SK-N-SH (cell line): ENCODE measurements around the gene PPHLN1. TPM values are rescaled to one million over a fixed set of nuclear protein-coding genes. Genes with fewer than 3 reads are reported as not detected.

Experiments used
- CTCF ChIA-PET: fragments of 300-600, 350-600 bp; formaldehyde crosslinking; extraction: SDS; loops from one replicate; lab custom pipeline; 2021; lab: Yijun Ruan, JAX
- POLR2A ChIA-PET: fragments of 350-600 bp; sonication (Branson Sonifier 250); formaldehyde crosslinking; extraction: SDS; loops from one replicate; lab custom pipeline; 2020; ENCODE audit warnings: antibody characterized with exemption, inconsistent platforms; lab: Yijun Ruan, JAX
- DNase-seq: peaks from one replicate; pipeline ENCODE4 v3.0.0; 2012
- H2AFZ ChIP-seq: fragments of 200-600 bp; sonication (generic); 2 replicates; pipeline ENCODE4 v1.8.1; 2016; ENCODE audit warnings: antibody characterized with exemption, mild to moderate bottlenecking, low read depth
- H3F3A ChIP-seq: fragments of 200-600 bp; sonication (generic); replicated peaks from 2 replicates; pipeline ENCODE3; 2016; ENCODE audit warnings: antibody characterized with exemption, mild to moderate bottlenecking; ENCODE audit not compliant: insufficient read depth
- H3K27ac ChIP-seq, 2 experiments: fragments of 200-500 bp in 1 of 2; fragments of 200-600 bp in 1 of 2; sonication (Bioruptor generic) in 1 of 2; sonication (generic), shearing (Covaris generic) in 1 of 2; 2 replicates each; pipeline versions ENCODE4 v1.5.1 to v1.6.1; 2014 to 2016; ENCODE audit warnings: low read depth in 2 of 2, inconsistent platforms in 1 of 2, low read length in 1 of 2, mild to moderate bottlenecking in 1 of 2, mixed read lengths in 1 of 2
- H3K27me3 ChIP-seq: fragments of 200-600 bp; sonication (generic), shearing (Covaris generic); 2 replicates; pipeline ENCODE4 v1.6.1; 2016; ENCODE audit warnings: mixed run types; ENCODE audit not compliant: insufficient read depth
- H3K36me3 ChIP-seq, 2 experiments: fragments of 200-500 bp in 1 of 2; fragments of 200-600 bp in 1 of 2; sonication (Bioruptor generic) in 1 of 2; sonication (generic) in 1 of 2; replicated peaks in 1 of 2; 2 replicates each; pipeline versions ENCODE3 to v1.5.1; 2014 to 2016; ENCODE audit warnings: low read length in 1 of 2, mild to moderate bottlenecking in 1 of 2; ENCODE audit not compliant: insufficient read depth in 2 of 2, control insufficient read depth in 1 of 2
- H3K4me1 ChIP-seq, 2 experiments: fragments of 200-500 bp in 1 of 2; fragments of 200-600 bp in 1 of 2; sonication (Bioruptor generic) in 1 of 2; sonication (generic), shearing (Covaris generic) in 1 of 2; 2 replicates each; pipeline versions ENCODE4 v1.5.1 to v1.6.1; 2014 to 2016; ENCODE audit warnings: low read depth in 1 of 2, low read length in 1 of 2, mixed run types in 1 of 2; ENCODE audit not compliant: insufficient read depth in 2 of 2, control insufficient read depth in 1 of 2
- H3K4me2 ChIP-seq: fragments of 200-600 bp; sonication (generic), shearing (Covaris generic); 2 replicates; pipeline ENCODE4 v1.6.1; 2017; ENCODE audit warnings: mixed run types
- H3K4me3 ChIP-seq, 2 experiments: fragments of 200-500 bp in 1 of 2; fragments of 200-600 bp in 1 of 2; sonication (Bioruptor generic) in 1 of 2; sonication (generic), shearing (Covaris generic) in 1 of 2; 2 replicates each; pipeline versions ENCODE4 v1.5.1 to v1.8.1; 2014 to 2016; ENCODE audit warnings: low read depth in 2 of 2, inconsistent platforms in 1 of 2, low read length in 1 of 2, mild to moderate bottlenecking in 1 of 2, mixed read lengths in 1 of 2, moderate library complexity in 1 of 2
- H3K79me2 ChIP-seq: fragments of 200-600 bp; sonication (generic); 2 replicates; pipeline ENCODE4 v1.8.1; 2017; ENCODE audit warnings: mild to moderate bottlenecking; ENCODE audit not compliant: insufficient read depth
- H3K9ac ChIP-seq: fragments of 200-600 bp; sonication (generic); 2 replicates; pipeline ENCODE4 v1.6.1; 2017; ENCODE audit warnings: mixed run types
- H3K9me2 ChIP-seq: fragments of 200-600 bp; sonication (generic); 2 replicates; pipeline ENCODE4 v1.6.1; 2017; ENCODE audit warnings: mixed run types
- H3K9me3 ChIP-seq: fragments of 200-600 bp; sonication (generic); 2 replicates; pipeline ENCODE4 v1.6.1; 2017; ENCODE audit warnings: mixed run types, mild to moderate bottlenecking, moderate library complexity
- H4K20me1 ChIP-seq: fragments of 200-600 bp; sonication (generic); 2 replicates; pipeline ENCODE4 v1.6.1; 2017; ENCODE audit warnings: mild to moderate bottlenecking, mixed run types; ENCODE audit not compliant: insufficient read depth
- ELF1 ChIP-seq: IDR thresholded peaks from 2 replicates; pipeline ENCODE4 v1.4.0; 2012
- EZH2phosphoT487 ChIP-seq: fragments of 200-600 bp; sonication (generic); IDR thresholded peaks from 2 replicates; pipeline ENCODE4 v1.6.1; 2017; ENCODE audit warnings: low read depth, mixed run types, mild to moderate bottlenecking, antibody characterized with exemption, moderate library complexity, borderline replicate concordance
- FOXJ3 ChIP-seq: sonication (generic); formaldehyde crosslinking; IDR thresholded peaks from 2 replicates; pipeline ENCODE4 v1.5.1; 2020; ENCODE audit warnings: mild to moderate bottlenecking, missing genetic modification reagents
- GABPA ChIP-seq: IDR thresholded peaks from 2 replicates; pipeline ENCODE4 v1.4.0; 2012; ENCODE audit warnings: low read depth, mild to moderate bottlenecking
- GATA2 ChIP-seq: sonication (generic); formaldehyde crosslinking; IDR thresholded peaks from 2 replicates; pipeline ENCODE4 v1.5.0; 2020; ENCODE audit warnings: mild to moderate bottlenecking, missing genetic modification reagents
- MAX ChIP-seq: IDR thresholded peaks from 2 replicates; pipeline ENCODE4 v1.4.0; 2012; ENCODE audit warnings: low read depth
- MEF2A ChIP-seq: IDR thresholded peaks from 2 replicates; pipeline ENCODE4 v1.4.0; 2012; ENCODE audit warnings: low read depth, borderline replicate concordance
- MXI1 ChIP-seq: IDR thresholded peaks from 2 replicates; pipeline ENCODE4 v1.6.1; 2012; ENCODE audit warnings: mild to moderate bottlenecking, low read depth, low read length, improper control_type of control experiment
- NFIC ChIP-seq: IDR thresholded peaks from 2 replicates; pipeline ENCODE4 v1.4.0; 2012; ENCODE audit warnings: borderline replicate concordance
- NRF1 ChIP-seq: IDR thresholded peaks from 2 replicates; pipeline ENCODE4 v1.6.1; 2012; ENCODE audit warnings: low read depth, mild to moderate bottlenecking, low read length
- POLR2AphosphoS5 ChIP-seq: IDR thresholded peaks from 2 replicates; pipeline ENCODE4 v1.6.1; 2012; ENCODE audit warnings: low read depth, low read length
- RAD21 ChIP-seq: IDR thresholded peaks from 2 replicates; pipeline ENCODE4 v1.6.1; 2012; ENCODE audit warnings: mild to moderate bottlenecking, low read length
- RCOR1 ChIP-seq: fragments of 150-350 bp; IDR thresholded peaks from 2 replicates; pipeline ENCODE4 v1.6.1; 2017; ENCODE audit warnings: antibody characterized with exemption, low read length
- RFX5 ChIP-seq: IDR thresholded peaks from 2 replicates; pipeline ENCODE4 v1.6.1; 2012; ENCODE audit warnings: mild to moderate bottlenecking, improper control_type of control experiment, low read length
- SIN3A ChIP-seq: IDR thresholded peaks from 2 replicates; pipeline ENCODE4 v1.6.1; 2012; ENCODE audit warnings: low read depth, mild to moderate bottlenecking, low read length, moderate library complexity, borderline replicate concordance
- TAF1 ChIP-seq: IDR thresholded peaks from 2 replicates; pipeline ENCODE4 v1.6.1; 2012; ENCODE audit warnings: low read depth, mild to moderate bottlenecking, low read length, moderate library complexity, borderline replicate concordance
- TEAD4 ChIP-seq: IDR thresholded peaks from 2 replicates; pipeline ENCODE4 v1.4.0; 2012; ENCODE audit warnings: mild to moderate bottlenecking, borderline replicate concordance; ENCODE audit not compliant: insufficient read depth
- YY1 ChIP-seq: IDR thresholded peaks from 2 replicates; pipeline ENCODE4 v1.4.0; 2012; ENCODE audit warnings: low read depth, mild to moderate bottlenecking
- WGBS: methylation state at CpG from one replicate; pipeline ENCODE4 v1.1.6; 2017; ENCODE audit warnings: low lambda C conversion rate; 5-methylcytosine and 5-hydroxymethylcytosine counted together
- polyA plus RNA-seq, 3 experiments: library from polyadenylated mRNA; depleted of rRNA; stranded (reverse); fragments of >200 nt; gene quantifications; 2 replicates each; pipeline ENCODE4 v1.2.3, GENCODE V29; 2012
- TF ChIP-seq, protein P1 (sequence below): fragments of 150-350 bp; IDR thresholded peaks from 2 replicates; pipeline ENCODE4 v1.6.1; 2016; ENCODE audit warnings: mild to moderate bottlenecking, low read depth, low read length

Gene PPHLN1, protein sequence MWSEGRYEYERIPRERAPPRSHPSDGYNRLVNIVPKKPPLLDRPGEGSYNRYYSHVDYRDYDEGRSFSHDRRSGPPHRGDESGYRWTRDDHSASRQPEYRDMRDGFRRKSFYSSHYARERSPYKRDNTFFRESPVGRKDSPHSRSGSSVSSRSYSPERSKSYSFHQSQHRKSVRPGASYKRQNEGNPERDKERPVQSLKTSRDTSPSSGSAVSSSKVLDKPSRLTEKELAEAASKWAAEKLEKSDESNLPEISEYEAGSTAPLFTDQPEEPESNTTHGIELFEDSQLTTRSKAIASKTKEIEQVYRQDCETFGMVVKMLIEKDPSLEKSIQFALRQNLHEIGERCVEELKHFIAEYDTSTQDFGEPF
- 55.4 and 61.2 TPM in 2 replicates for polyA plus RNA-seq (2012; rRNA removed)
- polyA plus RNA-seq (2012; cell fraction: cytosol; rRNA removed): 72.0 and 94.7 TPM in 2 replicates
- 39.8 and 68.7 TPM in 2 replicates for polyA plus RNA-seq (2012; cell fraction: nucleus; rRNA removed)

GRCh38 chr12:42325653-42326474 is at the start of gene PPHLN1, which contains the start of gene ZCRB1:
Gene PPHLN1 (plus strand): TSS chr12:42326167. CDS start chr12:42335903, 9,736 bp downstream.
Gene ZCRB1 (minus strand): TSS chr12:42326094. CDS start chr12:42324102, 1,992 bp downstream.
- POLR2A ChIA-PET: no interaction called here

GRCh38 chr12:42277396-42278127 is 48.4 kb upstream of the PPHLN1 start:
- CTCF ChIA-PET: no interaction called here
- H3K4me1 ChIP-seq: no peaks in the 10 kb centered on the region

More at GRCh38 chr12:42325653-42326474, at the start of gene PPHLN1, which contains the start of gene ZCRB1:
- Histone ChIP-seq H4K20me1 (peaks cover 25% of the 10 kb centered on the region), H3K79me2 (peaks cover 72% of the 10 kb centered on the region), H3F3A (peaks cover 12% of the 10 kb centered on the region), H3K9me3 (no peaks in the 10 kb centered on the region), H3K4me2 (peak within 1 kb of the TSS; percentile 96), H3K36me3 (peaks cover 21 to 24% of the 10 kb centered on the region in 2 experiments), H3K4me3 (peak within 1 kb of the TSS; percentile 84 to 93), H3K27ac (peak within 1 kb of the TSS; percentile 74 to 89), H2AFZ (peak within 1 kb of the TSS; percentile 97), H3K9me2 (no peaks in the 10 kb centered on the region), H3K4me1 (peaks cover 10 to 17% of the 10 kb centered on the region in 2 experiments), H3K9ac (peak within 1 kb of the TSS; percentile 90), H3K27me3 (no peaks in the 10 kb centered on the region)
- TF ChIP-seq MAX (peak; percentile 69), POLR2AphosphoS5 (peak; percentile 93), MEF2A (no peak), SIN3A (0 out of 2 replicates have a peak, but pooled peaks have one; percentile 57), MXI1 (peak; percentile 82), TAF1 (peak; percentile 71; the same call in 1 of the 2 replicates), YY1 (0 out of 2 replicates have a peak, but pooled peaks have one; percentile 49), NFIC (0 out of 2 replicates have a peak, but pooled peaks have one; percentile 20), RCOR1 (no peak), GABPA (peak; percentile 80), ELF1 (peak; percentile 88), EZH2phosphoT487 (no peak)
- TF ChIP-seq, protein P1, sequence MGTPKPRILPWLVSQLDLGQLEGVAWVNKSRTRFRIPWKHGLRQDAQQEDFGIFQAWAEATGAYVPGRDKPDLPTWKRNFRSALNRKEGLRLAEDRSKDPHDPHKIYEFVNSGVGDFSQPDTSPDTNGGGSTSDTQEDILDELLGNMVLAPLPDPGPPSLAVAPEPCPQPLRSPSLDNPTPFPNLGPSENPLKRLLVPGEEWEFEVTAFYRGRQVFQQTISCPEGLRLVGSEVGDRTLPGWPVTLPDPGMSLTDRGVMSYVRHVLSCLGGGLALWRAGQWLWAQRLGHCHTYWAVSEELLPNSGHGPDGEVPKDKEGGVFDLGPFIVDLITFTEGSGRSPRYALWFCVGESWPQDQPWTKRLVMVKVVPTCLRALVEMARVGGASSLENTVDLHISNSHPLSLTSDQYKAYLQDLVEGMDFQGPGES: no peak
- 1% methylated on average over 23 of the region's 55 CpGs for WGBS
- CTCF ChIA-PET: no interaction called here
- DNase-seq: peak; percentile 86

More at GRCh38 chr12:42277396-42278127, 48.4 kb upstream of the PPHLN1 start:
- Histone ChIP-seq H3K27ac (no peak overlapping the region), H3K36me3 (no peaks in the 10 kb centered on the region), H2AFZ (no peak overlapping the region), H3K79me2 (no peaks in the 10 kb centered on the region), H3K9me3 (no peaks in the 10 kb centered on the region), H3F3A (no peaks in the 10 kb centered on the region), H4K20me1 (no peaks in the 10 kb centered on the region), H3K27me3 (no peaks in the 10 kb centered on the region), H3K4me2 (no peak overlapping the region), H3K9me2 (no peaks in the 10 kb centered on the region), H3K4me3 (no peak overlapping the region), H3K9ac (no peak overlapping the region)
- no peak for DNase-seq
- TF ChIP-seq GATA2 (CRISPR knock-in tag): no peak
- TF ChIP-seq MXI1: no peak
- TF ChIP-seq NRF1: no peak
- TF ChIP-seq POLR2AphosphoS5: no peak
- no peak for TF ChIP-seq NFIC
- TF ChIP-seq RAD21: no peak
- no peak for TF ChIP-seq FOXJ3
- no peak for TF ChIP-seq RCOR1
- TF ChIP-seq RFX5: no peak
- TF ChIP-seq EZH2phosphoT487: no peak
- TF ChIP-seq GABPA: no peak
- no peak for TF ChIP-seq TEAD4
- TF ChIP-seq SIN3A: no peak
- no peak for TF ChIP-seq ELF1
- POLR2A ChIA-PET: no interaction called here
- 80% methylated on average over 6 of the region's 6 CpGs for WGBS
